Measurements from ENCODE around the gene TECR.

- TF ChIP-seq CTCF (conservative IDR thresholded peaks at IDR 0.05): no peak
- no peak for TF ChIP-seq ZFX (IDR thresholded peaks at IDR 0.05)
These were observed 4.1 kb downstream of the TECR start for GRCh38 chr19:14533450-14533849.
